Renal pelvis (tissue), 4 donors: Measurements from ENCODE around the gene FXYD5. TPM values are rescaled to one million over a fixed set of nuclear protein-coding genes. Genes with fewer than 3 reads are reported as not detected.
A peak's percentile ranks its signal among the peaks of the same experiment; 100 is the strongest.

Experiments used
- DNase-seq: peaks from one replicate; pipeline ENCODE4 v3.0.0-alpha.2; 2013
- polyA plus RNA-seq, 3 donors: library from polyadenylated mRNA; unstranded; fragments of 120-200 nt; gene quantifications; one replicate each; pipeline ENCODE4 v1.2.1, GENCODE V29; 2013; ENCODE audit not compliant: insufficient read length in 3 of 3

The FXYD5 gene
- polyA plus RNA-seq, 3 donors = 21.7 to 26.8 (median 23.0) TPM

DNA sequence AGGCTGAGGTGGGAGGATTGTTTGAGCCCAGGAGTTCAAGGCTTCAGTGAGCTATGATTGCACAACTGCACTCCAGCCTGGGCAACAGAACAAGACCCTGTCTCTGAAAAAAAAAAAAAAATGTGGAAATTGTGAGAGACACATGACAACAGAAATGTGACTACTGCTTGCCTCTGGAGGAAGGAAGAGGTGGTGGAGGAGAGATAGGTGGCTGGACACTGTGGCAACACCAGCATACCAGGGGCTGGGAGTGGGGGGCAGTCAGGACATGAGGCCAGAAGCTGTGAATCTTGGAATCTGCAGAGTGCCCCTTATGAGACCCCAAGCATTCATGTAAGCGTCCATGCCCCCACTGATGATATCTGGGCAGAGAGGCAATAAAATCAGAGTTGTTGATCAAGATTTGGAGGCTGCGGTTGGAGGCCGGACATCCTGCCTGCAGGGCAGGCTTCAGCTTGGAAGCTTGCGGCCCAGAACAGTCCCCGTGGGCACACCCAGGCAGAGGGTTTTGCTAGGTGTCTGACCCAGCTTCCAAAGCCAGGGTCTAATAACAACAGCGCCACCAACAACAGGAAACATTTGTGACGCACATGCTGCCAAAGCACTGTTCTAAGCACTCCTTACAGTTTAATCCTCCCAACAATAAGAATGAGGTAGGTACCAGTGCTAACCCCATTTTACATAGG lies 57.2 kb downstream of the FXYD5 start:
- no peak for DNase-seq

- no peak for DNase-seq
Measured at GRCh38 chr19:35212241-35212640, 57.7 kb downstream of the FXYD5 start.

- DNase-seq = peak; percentile 49
Measured at GRCh38 chr19:35213663-35214632, 59.4 kb downstream of the FXYD5 start.

DNA sequence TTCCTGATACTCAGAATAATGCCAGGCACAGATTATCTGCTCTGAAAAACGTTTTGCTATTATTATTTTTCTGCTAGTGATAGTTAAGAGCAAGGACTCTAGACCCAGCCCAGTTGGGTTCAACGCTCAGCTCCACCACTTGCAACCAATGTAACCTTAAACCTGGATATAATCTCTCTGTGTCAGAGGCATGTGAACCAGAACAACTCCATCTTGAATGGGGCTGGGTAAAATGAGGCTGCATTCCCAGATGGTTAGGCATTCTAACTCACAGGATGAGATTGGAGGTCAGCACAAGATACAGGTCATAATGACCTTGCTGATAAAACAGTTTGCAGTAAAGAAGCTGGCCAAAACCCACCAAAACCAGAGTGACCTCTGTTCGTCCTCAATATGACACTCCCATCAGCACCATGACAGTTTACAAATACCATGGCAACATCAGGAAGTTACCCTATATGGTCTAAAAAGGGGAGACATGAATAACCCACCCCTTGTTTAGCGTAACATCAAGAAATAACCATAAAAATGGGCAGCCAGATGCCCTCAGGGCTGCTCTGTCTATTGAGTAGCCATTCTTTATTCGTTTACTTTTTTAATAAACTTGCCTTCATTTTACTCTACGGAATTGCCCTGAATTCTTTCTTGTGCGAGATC lies 60.4 kb downstream of the FXYD5 start:
- no peak for DNase-seq

DNA sequence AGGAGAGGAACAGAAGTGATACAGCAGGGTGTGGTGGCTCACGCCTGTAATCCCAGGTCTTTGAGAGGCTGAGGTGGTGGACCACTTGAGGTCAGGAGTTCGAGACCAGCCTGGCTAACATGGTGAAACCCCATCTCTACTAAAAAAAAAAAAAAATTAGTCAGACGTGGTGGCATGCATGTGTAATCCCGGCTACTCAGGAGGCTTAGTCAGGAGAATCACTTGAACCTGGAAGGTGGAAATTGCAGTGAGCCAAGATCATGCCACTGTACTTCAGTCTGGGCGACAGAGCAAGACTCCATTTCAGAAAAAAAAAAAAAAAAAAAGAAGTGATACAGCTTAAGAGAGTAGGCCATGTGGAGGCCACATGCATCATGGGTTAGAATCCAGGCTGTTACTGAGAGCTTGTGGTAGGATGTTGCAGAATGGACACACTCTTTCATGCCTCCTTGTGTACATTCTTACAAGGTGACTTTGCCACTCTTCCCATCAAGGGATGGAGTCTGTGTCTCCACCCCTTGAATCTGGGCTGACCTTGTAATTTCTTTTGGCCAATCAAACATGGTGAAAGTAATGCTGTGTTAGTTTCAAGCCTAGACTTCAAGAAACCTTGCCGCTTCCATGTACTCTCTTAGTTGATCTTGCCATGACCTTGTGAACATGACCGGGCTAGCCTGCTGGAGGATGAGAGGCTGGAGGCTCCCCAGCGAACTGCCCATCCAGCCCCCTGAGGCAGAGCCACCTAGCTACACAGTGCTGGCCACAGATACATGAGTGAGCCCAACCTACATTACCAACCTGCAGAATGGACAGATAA lies 61.7 kb downstream of the FXYD5 start:
- no peak for DNase-seq

- DNase-seq = no peak
Measured at GRCh38 chr19:35216833-35217648, 62.5 kb downstream of the FXYD5 start.

- no peak for DNase-seq
Measured at GRCh38 chr19:35217649-35217990, 63.1 kb downstream of the FXYD5 start.

DNA sequence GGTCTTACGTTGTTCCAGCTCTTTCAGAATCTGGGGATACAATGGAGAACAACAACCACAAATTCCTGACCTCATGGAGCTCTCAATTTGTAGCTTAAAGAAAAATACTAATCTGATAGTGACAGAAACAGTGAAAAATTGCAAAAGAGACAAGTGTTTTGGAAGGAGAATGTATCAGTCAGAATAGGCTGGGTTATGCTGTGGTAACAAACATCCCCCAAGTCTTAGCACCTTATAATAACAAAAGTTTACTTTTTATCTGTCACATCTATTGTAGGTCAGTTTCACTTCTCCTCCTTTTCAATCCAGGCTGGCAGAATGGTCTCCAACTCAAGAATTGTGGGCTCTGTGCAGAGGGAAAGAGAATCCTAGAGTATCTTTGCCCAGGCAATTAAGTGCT lies 64.5 kb downstream of the FXYD5 start:
- DNase-seq = no peak

Other genes with a start within 250 kb of the FXYD5 start
- 10 to 100 TPM in 1 of 3 donors, 1 to 10 TPM in 2; 5.8 to 11.7 (median 7.4) TPM for gene ZNF30, start 227.8 kb upstream of the FXYD5 start, polyA plus RNA-seq
- 1 to 10 TPM; 5.4 to 7.1 (median 6.6) TPM for gene ZNF792, start 190.5 kb upstream of the FXYD5 start, polyA plus RNA-seq
- 10 to 100 TPM; 54.9 to 72.8 (median 65.6) TPM for gene GRAMD1A, start 154.4 kb upstream of the FXYD5 start, polyA plus RNA-seq
- gene SCN1B, start 124.3 kb upstream of the FXYD5 start, polyA plus RNA-seq = 1 to 10 TPM in 2 of 3 donors, under 1 TPM in 1; 0.95 to 1.5 (median 1.0) TPM
- gene HPN, start 113.0 kb upstream of the FXYD5 start, polyA plus RNA-seq = 100 to 1,000 TPM; 118 to 150 (median 128) TPM
- gene FXYD3, start 38.9 kb upstream of the FXYD5 start, polyA plus RNA-seq = 10 to 100 TPM; 18.6 to 23.9 (median 23.1) TPM
- 1 to 10 TPM; 2.2 to 3.2 (median 3.0) TPM for gene LGI4, start 19.7 kb upstream of the FXYD5 start, polyA plus RNA-seq
- 10 to 100 TPM; 21.8 to 27.0 (median 26.5) TPM for gene FXYD1, start 15.9 kb upstream of the FXYD5 start, polyA plus RNA-seq
- gene FXYD7, start 11.5 kb upstream of the FXYD5 start, polyA plus RNA-seq = 1 to 10 TPM in 1 of 3 donors, under 1 TPM in 2; 0.40 to 1.3 (median 0.95) TPM
- under 1 TPM in 1 of 3 donors, not detected in 2; 0.07 TPM for gene FAM187B, start 74.0 kb downstream of the FXYD5 start, polyA plus RNA-seq
- gene LSR, start 94.3 kb downstream of the FXYD5 start, polyA plus RNA-seq = 10 to 100 TPM; 65.3 to 68.6 (median 67.9) TPM
- 100 to 1,000 TPM; 171 to 192 (median 185) TPM for gene USF2, start 114.2 kb downstream of the FXYD5 start, polyA plus RNA-seq
- under 1 TPM; 0.19 to 0.34 (median 0.25) TPM for gene HAMP, start 127.8 kb downstream of the FXYD5 start, polyA plus RNA-seq
- gene MAG, start 137.4 kb downstream of the FXYD5 start, polyA plus RNA-seq = 1 to 10 TPM; 5.1 to 6.2 (median 5.3) TPM
- gene CD22, start 174.5 kb downstream of the FXYD5 start, polyA plus RNA-seq = 10 to 100 TPM in 2 of 3 donors, 1 to 10 TPM in 1; 8.4 to 33.6 (median 15.5) TPM
- under 1 TPM; 0.46 to 0.70 (median 0.53) TPM for gene FFAR1, start 193.2 kb downstream of the FXYD5 start, polyA plus RNA-seq
- gene FFAR3, start 203.7 kb downstream of the FXYD5 start, polyA plus RNA-seq = under 1 TPM in 2 of 3 donors, not detected in 1; 0.20 to 0.31 TPM
- gene GPR42, start 216.3 kb downstream of the FXYD5 start, polyA plus RNA-seq = under 1 TPM in 1 of 3 donors, not detected in 2; 0.18 TPM